Osteocyte (in vitro differentiated cells): ENCODE results near the gene NFE2L3. TPM values are rescaled to one million over a fixed set of nuclear protein-coding genes. Genes with fewer than 3 reads are reported as not detected.
"Not testable (repeated sequence)": the region's sequence is repeated elsewhere in the genome, so short reads cannot be mapped to it uniquely, and the experiment has no call there.

Source experiments
- DNase-seq: peaks from one replicate; pipeline ENCODE4 v3.0.0; 2021; ENCODE audit warnings: mixed read lengths; ENCODE audit not compliant: unreplicated experiment; ENCODE audit errors: extremely low spot score
- H3K27ac Mint-ChIP-seq: one replicate; pipeline ENCODE4 v1.8.0; 2021; ENCODE audit warnings: mild to moderate bottlenecking, mixed read lengths; ENCODE audit not compliant: unreplicated experiment
- H3K27me3 Mint-ChIP-seq: one replicate; pipeline ENCODE4 v1.8.0; 2021; ENCODE audit warnings: mixed read lengths; ENCODE audit not compliant: unreplicated experiment
- H3K36me3 Mint-ChIP-seq: one replicate; pipeline ENCODE4 v1.8.0; 2021; ENCODE audit warnings: mixed read lengths; ENCODE audit not compliant: unreplicated experiment
- H3K4me1 Mint-ChIP-seq: one replicate; pipeline ENCODE4 v1.8.0; 2021; ENCODE audit warnings: mixed read lengths; ENCODE audit not compliant: unreplicated experiment
- H3K4me3 Mint-ChIP-seq: one replicate; pipeline ENCODE4 v1.8.0; 2021; ENCODE audit warnings: mild to moderate bottlenecking, moderate library complexity, mixed read lengths; ENCODE audit not compliant: unreplicated experiment
- H3K9me3 Mint-ChIP-seq: one replicate; pipeline ENCODE4 v1.8.0; 2021; ENCODE audit warnings: mixed read lengths; ENCODE audit not compliant: unreplicated experiment
- total RNA-seq: library from RNA; stranded (reverse); gene quantifications from 2 replicates; pipeline ENCODE4 v1.2.1, GENCODE V29; 2021
- TF ChIP-seq, protein P1 (sequence below): fragments of 200-600 bp; sonication (generic); IDR thresholded peaks from 2 replicates; pipeline ENCODE4 v1.5.0; 2021; ENCODE audit warnings: antibody characterized with exemption, mild to moderate bottlenecking, moderate library complexity

The NFE2L3 gene
- total RNA-seq, 1 donor from 2014 or later = 0.78 TPM

DNA sequence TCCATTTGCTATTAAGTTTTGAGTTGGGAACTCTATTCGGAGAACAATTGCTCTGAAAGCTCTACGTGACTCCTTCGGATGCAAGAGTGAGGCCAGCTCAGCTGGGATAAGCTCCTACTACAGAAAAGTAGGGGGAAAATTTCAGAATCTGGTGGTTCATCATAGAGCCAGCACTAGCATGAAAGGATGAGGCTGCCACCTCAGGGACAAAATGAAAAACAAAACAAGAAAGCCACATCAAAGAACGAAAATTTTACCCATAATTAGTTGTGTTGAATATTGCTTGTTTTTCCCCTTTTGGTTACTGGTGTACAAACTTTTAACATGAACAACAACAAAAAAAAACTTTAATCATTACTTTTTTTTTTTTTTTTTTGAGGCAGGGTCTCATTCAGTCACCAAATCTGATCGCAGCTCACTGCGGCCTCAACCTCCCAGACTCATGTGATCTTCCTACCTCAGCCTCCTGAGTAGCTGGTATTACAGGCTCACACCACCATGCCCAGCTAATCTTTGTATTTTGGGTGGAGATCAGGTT, 39.7 kb upstream of the NFE2L3 start:
- TF ChIP-seq, protein P1, sequence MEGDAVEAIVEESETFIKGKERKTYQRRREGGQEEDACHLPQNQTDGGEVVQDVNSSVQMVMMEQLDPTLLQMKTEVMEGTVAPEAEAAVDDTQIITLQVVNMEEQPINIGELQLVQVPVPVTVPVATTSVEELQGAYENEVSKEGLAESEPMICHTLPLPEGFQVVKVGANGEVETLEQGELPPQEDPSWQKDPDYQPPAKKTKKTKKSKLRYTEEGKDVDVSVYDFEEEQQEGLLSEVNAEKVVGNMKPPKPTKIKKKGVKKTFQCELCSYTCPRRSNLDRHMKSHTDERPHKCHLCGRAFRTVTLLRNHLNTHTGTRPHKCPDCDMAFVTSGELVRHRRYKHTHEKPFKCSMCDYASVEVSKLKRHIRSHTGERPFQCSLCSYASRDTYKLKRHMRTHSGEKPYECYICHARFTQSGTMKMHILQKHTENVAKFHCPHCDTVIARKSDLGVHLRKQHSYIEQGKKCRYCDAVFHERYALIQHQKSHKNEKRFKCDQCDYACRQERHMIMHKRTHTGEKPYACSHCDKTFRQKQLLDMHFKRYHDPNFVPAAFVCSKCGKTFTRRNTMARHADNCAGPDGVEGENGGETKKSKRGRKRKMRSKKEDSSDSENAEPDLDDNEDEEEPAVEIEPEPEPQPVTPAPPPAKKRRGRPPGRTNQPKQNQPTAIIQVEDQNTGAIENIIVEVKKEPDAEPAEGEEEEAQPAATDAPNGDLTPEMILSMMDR = no peak
- no peak for DNase-seq
- H3K36me3 Mint-ChIP-seq = no peaks in the 10 kb centered on the region
- no peak overlapping the region for H3K27ac Mint-ChIP-seq
- no peak overlapping the region for H3K4me3 Mint-ChIP-seq
- H3K9me3 Mint-ChIP-seq = no peaks in the 10 kb centered on the region
- H3K27me3 Mint-ChIP-seq = peaks cover 58% of the 10 kb centered on the region
- H3K4me1 Mint-ChIP-seq = no peaks in the 10 kb centered on the region

DNA sequence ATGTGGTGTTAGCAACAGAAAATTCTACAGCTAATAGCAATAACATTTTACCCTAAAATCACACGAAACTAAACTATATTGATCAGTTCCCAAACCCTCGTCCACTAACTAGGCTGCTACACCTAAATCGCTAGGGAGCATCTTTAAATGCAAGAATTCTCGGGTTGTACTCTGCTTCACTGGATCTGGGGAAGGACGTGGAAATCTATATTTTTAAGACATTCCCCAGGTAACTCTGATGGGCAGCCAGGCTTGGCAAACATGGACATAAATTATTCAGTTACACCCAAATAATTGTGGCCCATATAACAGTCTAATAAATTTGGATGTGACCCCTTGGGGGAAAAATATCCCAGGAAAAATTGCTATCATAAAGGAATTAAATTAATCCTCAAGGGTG, 36.3 kb upstream of the NFE2L3 start:
- peaks cover 57% of the 10 kb centered on the region for H3K27me3 Mint-ChIP-seq
- no peaks in the 10 kb centered on the region for H3K4me1 Mint-ChIP-seq
- DNase-seq = no peak
- H3K27ac Mint-ChIP-seq = no peak overlapping the region
- H3K4me3 Mint-ChIP-seq = no peak overlapping the region
- H3K36me3 Mint-ChIP-seq = no peaks in the 10 kb centered on the region
- TF ChIP-seq, protein P1 = no peak
- H3K9me3 Mint-ChIP-seq = no peaks in the 10 kb centered on the region

DNA sequence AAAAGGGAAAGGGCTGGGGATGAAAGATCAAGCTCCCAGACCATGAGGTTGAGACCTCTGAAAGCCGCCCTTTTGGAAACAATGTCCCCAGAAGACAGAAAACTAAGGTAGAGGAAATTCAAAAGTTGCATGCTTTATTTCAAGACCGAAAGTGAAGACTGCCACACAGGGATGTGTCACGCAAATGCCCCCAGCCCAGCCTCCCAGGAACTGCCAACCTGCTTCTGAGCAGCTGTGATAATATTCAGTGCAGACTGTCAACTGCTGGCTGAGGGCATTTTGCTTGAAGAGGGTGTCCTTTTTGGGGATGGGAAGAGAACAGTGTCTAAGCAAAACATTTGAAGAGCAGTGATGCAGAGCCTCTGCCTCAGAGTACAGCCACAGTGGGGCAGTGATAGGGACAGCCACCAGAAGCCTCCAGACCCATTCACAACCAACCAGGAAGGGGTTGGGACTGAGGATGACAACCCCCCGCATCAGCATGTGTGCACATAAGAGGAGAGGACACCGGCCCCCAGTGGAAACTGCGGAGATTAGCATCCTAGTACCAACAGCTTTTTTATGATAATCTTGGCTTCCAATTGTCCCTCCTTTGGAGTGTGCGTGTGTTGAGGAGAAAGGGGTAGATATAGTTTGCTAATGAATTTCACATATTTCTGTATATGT, 34.7 kb upstream of the NFE2L3 start:
- DNase-seq = no peak
- TF ChIP-seq, protein P1 = no peak
- H3K36me3 Mint-ChIP-seq = no peaks in the 10 kb centered on the region
- no peak overlapping the region for H3K27ac Mint-ChIP-seq
- no peak overlapping the region for H3K4me3 Mint-ChIP-seq
- peaks cover 50% of the 10 kb centered on the region for H3K27me3 Mint-ChIP-seq
- H3K9me3 Mint-ChIP-seq = no peaks in the 10 kb centered on the region
- H3K4me1 Mint-ChIP-seq = no peaks in the 10 kb centered on the region

DNA sequence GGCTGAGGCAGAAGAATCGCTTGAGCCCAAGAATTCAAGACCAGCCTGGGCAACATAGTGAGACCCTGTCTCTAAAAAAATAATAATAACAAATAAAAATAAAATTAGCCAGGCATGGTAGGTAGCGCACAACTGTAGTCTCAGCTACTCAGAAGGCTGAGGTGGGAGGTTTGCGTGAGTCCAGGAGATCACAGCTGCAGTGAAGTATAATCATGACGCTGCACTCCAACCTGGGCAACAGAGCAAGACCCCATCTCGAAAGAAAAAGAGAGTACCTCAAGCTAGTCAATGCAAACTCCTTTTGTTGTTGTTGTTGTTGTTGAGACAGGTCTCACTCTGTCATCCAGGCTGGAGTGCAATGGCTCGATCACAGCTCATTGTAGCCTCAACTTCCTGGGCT, 34.0 kb upstream of the NFE2L3 start:
- Mint-ChIP-seq H3K9me3 (no peaks in the 10 kb centered on the region), H3K4me3 (no peak overlapping the region), H3K27ac (no peak overlapping the region), H3K4me1 (no peaks in the 10 kb centered on the region), H3K27me3 (peaks cover 45% of the 10 kb centered on the region), H3K36me3 (no peaks in the 10 kb centered on the region)
- TF ChIP-seq, protein P1 = no peak
- no peak for DNase-seq

DNA sequence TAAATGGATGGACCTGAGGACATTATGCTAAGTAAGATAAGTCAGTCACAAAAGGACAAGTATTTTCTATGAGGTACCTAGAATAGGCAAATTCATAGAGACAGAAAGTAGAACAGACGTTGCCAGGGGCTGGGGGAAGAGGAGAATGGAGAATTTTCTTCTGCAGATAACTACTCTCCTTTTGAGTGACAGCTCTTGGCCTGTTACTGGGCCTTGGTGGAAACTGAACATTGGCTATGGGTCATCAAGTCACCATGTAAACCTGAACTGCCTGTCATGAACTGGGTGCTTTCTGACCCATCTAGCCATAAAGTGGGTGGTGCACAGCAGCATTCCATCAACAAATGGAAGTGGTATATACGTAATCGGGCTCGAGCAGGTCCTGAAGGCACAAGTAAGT, 29.3 kb upstream of the NFE2L3 start:
- Mint-ChIP-seq H3K9me3 (no peaks in the 10 kb centered on the region), H3K27me3 (peaks cover 40% of the 10 kb centered on the region), H3K36me3 (no peaks in the 10 kb centered on the region), H3K4me1 (no peaks in the 10 kb centered on the region), H3K27ac (no peak overlapping the region), H3K4me3 (no peak overlapping the region)
- TF ChIP-seq, protein P1 = no peak
- DNase-seq = no peak

DNA sequence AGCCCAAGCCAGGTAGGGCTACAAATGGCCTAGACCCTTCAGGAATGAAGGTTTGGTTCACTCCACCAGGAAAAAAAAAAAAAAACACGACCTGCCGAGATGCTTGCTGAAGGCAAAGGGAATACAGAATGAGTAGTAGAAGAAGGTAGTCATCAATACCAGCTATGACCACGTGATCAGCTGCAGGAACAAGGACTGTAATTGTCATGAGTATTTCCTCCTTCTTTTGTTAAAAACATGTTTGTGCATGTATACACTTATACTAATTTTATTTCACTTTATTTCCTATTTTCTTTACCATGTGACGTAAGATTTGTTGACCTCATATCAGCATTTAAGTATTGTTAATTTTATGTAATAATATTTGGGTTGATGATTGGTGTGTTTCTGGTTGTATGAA, 27.2 kb upstream of the NFE2L3 start:
- H3K36me3 Mint-ChIP-seq = not testable (repeated sequence)
- H3K27me3 Mint-ChIP-seq = peaks cover 34% of the 10 kb centered on the region

More for the DNA sequence above, 27.2 kb upstream of the NFE2L3 start:
- not testable (repeated sequence) for H3K9me3 Mint-ChIP-seq, H3K4me3 Mint-ChIP-seq, H3K4me1 Mint-ChIP-seq, DNase-seq, H3K27ac Mint-ChIP-seq
